Panc1 (cell line): ENCODE data around the gene PFKFB4. TPM values are rescaled to one million over a fixed set of nuclear protein-coding genes. Genes with fewer than 3 reads are reported as not detected.

Source experiments
- ATAC-seq: fragments of 200-7000 bp; cut with Tn5 transposase; 2 replicates; pipeline ENCODE4 v1.9.1; 2020; ENCODE audit warnings: mild to moderate bottlenecking, moderate library complexity
- BruUV-seq: library from RNA; stranded (reverse); fragments of 400-500 nt; replicated peaks from 2 replicates; lab custom pipeline; 2021; lab: Mats Ljungman, UMichigan
- CTCF ChIA-PET: fragments of 300-600 bp; sonication (Branson Sonifier 250); formaldehyde crosslinking; loops from one replicate; lab custom pipeline; 2022; ENCODE audit warnings: antibody characterized with exemption; lab: Charles Lee
- POLR2A ChIA-PET: fragments of 300-600 bp; sonication (Branson Sonifier 250); formaldehyde crosslinking; loops from one replicate; lab custom pipeline; 2022; ENCODE audit warnings: antibody characterized with exemption; lab: Charles Lee
- DNase-seq: peaks from one replicate; pipeline ENCODE4 v3.0.0-alpha.2; 2010; ENCODE audit warnings: low read depth, low spot score
- H3K27ac ChIP-seq: 2 replicates; pipeline ENCODE4 v1.5.1; 2011; ENCODE audit warnings: mild to moderate bottlenecking, low read length, inconsistent platforms
- H3K27me3 ChIP-seq: fragments of 200-500 bp; sonication (Bioruptor generic); 2 replicates; pipeline ENCODE4 v1.6.0; 2014; ENCODE audit warnings: low read length, inconsistent platforms; ENCODE audit not compliant: control insufficient read depth, insufficient read depth
- H3K36me3 ChIP-seq: fragments of 200-500 bp; sonication (Bioruptor generic); 2 replicates; pipeline ENCODE4 v1.5.1; 2014; ENCODE audit warnings: inconsistent platforms, mild to moderate bottlenecking, low read length, moderate library complexity; ENCODE audit not compliant: control insufficient read depth, insufficient read depth
- H3K4me1 ChIP-seq: 2 replicates; pipeline ENCODE4 v1.5.1; 2011; ENCODE audit warnings: inconsistent platforms, mild to moderate bottlenecking, low read length, moderate library complexity; ENCODE audit not compliant: control insufficient read depth, insufficient read depth
- H3K4me3 ChIP-seq, 2 experiments: 2 replicates each; pipeline ENCODE4 v1.5.1; 2011 to 2012; ENCODE audit warnings: low read depth in 2 of 2, low read length in 2 of 2, mild to moderate bottlenecking in 2 of 2, inconsistent platforms in 1 of 2, moderate library complexity in 1 of 2
- H3K9me3 ChIP-seq: fragments of 200-500 bp; sonication (Bioruptor generic); 2 replicates; pipeline ENCODE4 v1.5.1; 2014; ENCODE audit warnings: low read depth, mild to moderate bottlenecking, inconsistent platforms, low read length, moderate library complexity; ENCODE audit not compliant: control insufficient read depth, insufficient read depth
- CTCF ChIP-seq: fragments of 450-650 bp; IDR thresholded peaks from 2 replicates; pipeline ENCODE4 v1.5.1; 2017; ENCODE audit warnings: mild to moderate bottlenecking
- POLR2AphosphoS5 ChIP-seq: IDR thresholded peaks from 2 replicates; pipeline ENCODE4 v1.6.1; 2012; ENCODE audit warnings: mild to moderate bottlenecking, low read depth, low read length, moderate library complexity
- REST ChIP-seq, 2 experiments: IDR thresholded peaks; 2 replicates each; pipeline ENCODE4 v1.6.1; 2011 to 2012; ENCODE audit warnings: low read depth in 2 of 2, control low read depth in 1 of 2, low read length in 1 of 2, mild to moderate bottlenecking in 1 of 2, moderate library complexity in 1 of 2; ENCODE audit not compliant: insufficient read depth in 1 of 2
- SIN3A ChIP-seq: IDR thresholded peaks from 2 replicates; pipeline ENCODE4 v1.6.1; 2012; ENCODE audit warnings: low read depth, mild to moderate bottlenecking, low read length, moderate library complexity, borderline replicate concordance; ENCODE audit not compliant: insufficient read depth
- TCF7L2 ChIP-seq: IDR thresholded peaks from 2 replicates; pipeline ENCODE4 v1.6.1; 2011; ENCODE audit warnings: mild to moderate bottlenecking, low read depth, low read length, inconsistent platforms
- in situ Hi-C: cut with HindIII; loops from 2 replicates; pipeline ENCODE4 v1.10.0; 2016; ENCODE audit warnings: low sequenced_read_pairs, low pct_unique_long_range_greater_than_20kb
- intact Hi-C: fragments of 100-400 bp; cut with micrococcal nuclease; formaldehyde crosslinking; loops from one replicate; pipeline ENCODE4 v1.10.0; 2022; ENCODE audit not compliant: unreplicated experiment
- microRNA-seq: library from miRNA; unstranded; fragments of <30 nt; microRNA quantifications from one replicate; pipeline ENCODE4 v1.1.0, GENCODE V29; 2020; ENCODE audit not compliant: unreplicated experiment
- total RNA-seq: library from RNA; stranded (reverse); gene quantifications from one replicate; pipeline ENCODE4 v1.2.1, GENCODE V29; 2021; ENCODE audit not compliant: unreplicated experiment

The PFKFB4 gene
- total RNA-seq, 1 experiment from 2014 or later: 6.0 TPM

DNA sequence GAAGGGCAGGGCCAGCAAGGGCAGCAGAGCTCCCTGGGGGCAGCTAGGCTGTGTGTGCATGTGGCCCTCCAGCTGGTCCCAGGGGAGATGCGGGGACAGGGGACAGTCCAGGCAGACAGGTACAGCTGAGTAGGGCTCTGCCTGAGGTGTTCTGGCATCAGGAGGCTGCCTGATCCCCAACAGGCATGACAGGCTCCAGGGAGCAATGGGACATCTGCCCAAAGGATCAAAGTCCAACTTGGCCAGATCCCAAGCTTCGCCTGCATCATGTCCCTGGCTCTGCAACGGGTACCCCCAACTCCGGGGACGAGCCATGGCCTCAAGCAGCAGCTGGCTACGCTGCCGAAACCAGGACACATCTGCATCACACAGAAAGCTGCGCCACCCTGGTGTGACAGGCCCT is 88.3 kb downstream of the PFKFB4 start:
- Histone ChIP-seq H3K27ac (no peak overlapping the region), H3K4me1 (peaks cover 13% of the 10 kb centered on the region), H3K9me3 (no peaks in the 10 kb centered on the region), H3K27me3 (no peaks in the 10 kb centered on the region), H3K36me3 (no peaks in the 10 kb centered on the region; the same call in 1 of the 2 replicates), H3K4me3 (no peak overlapping the region)
- in situ Hi-C loops (no loop called here), intact Hi-C loops (loop anchor here (5.0 kb wide), 1 partner anchor 79 kb away; no protein-coding TSS in a partner anchor)
- POLR2A ChIA-PET: no interaction called here
- CTCF ChIA-PET: no interaction called here
- TSS peak; percentile 55 for BruUV-seq
- ATAC-seq (no peak), DNase-seq (no peak)
- TF ChIP-seq SIN3A: no peak
- no peak for TF ChIP-seq TCF7L2
- no peak for TF ChIP-seq POLR2AphosphoS5
- TF ChIP-seq REST (IDR thresholded peaks at IDR 0.05; ENCODE audit: insufficient read depth in 1 of 2, low read depth in 2 of 2, low read length in 1 of 2): no peak
- TF ChIP-seq CTCF: no peak

Small RNAs within 50 kb of the gene (microRNA-seq; reads per million reads assigned to microRNA genes)
- gene MIR6823 (not detected), gene MIR711 (not detected)

Other genes with a start within 250 kb of the PFKFB4 start
- not detected for gene SPINK8, start 223.1 kb downstream of the PFKFB4 start, total RNA-seq
- gene FBXW12, start 184.6 kb downstream of the PFKFB4 start, total RNA-seq: not detected
- gene PLXNB1, start 126.7 kb downstream of the PFKFB4 start, total RNA-seq: 22.8 TPM
- gene CCDC51, start 116.7 kb downstream of the PFKFB4 start, total RNA-seq: 11.9 TPM
- gene TMA7, start 116.5 kb downstream of the PFKFB4 start, total RNA-seq: 175 TPM
- gene ATRIP, start 110.1 kb downstream of the PFKFB4 start, total RNA-seq: 11.9 TPM
- gene SHISA5, start 52.6 kb downstream of the PFKFB4 start, total RNA-seq: 122 TPM
- 1.8 TPM for gene UCN2, start 7.0 kb upstream of the PFKFB4 start, total RNA-seq
- 40.0 TPM for gene COL7A1, start 38.5 kb upstream of the PFKFB4 start, total RNA-seq
- gene UQCRC1, start 52.8 kb upstream of the PFKFB4 start, total RNA-seq: 227 TPM
- not detected for gene TMEM89, start 65.0 kb upstream of the PFKFB4 start, total RNA-seq
- gene SLC26A6, start 78.7 kb upstream of the PFKFB4 start, total RNA-seq: 36.3 TPM
- 7.7 TPM for gene CELSR3, start 106.1 kb upstream of the PFKFB4 start, total RNA-seq
- gene NCKIPSD, start 129.1 kb upstream of the PFKFB4 start, total RNA-seq: 26.8 TPM
- 50.2 TPM for gene IP6K2, start 160.4 kb upstream of the PFKFB4 start, total RNA-seq